Activated CD8-positive, alpha-beta memory T cell treated with anti-CD3 and anti-CD28 coated beads for 1 hour (primary cell): ENCODE measurements around the gene TEAD4.

Experiments
- DNase-seq, 2 donors: peaks; one replicate each; pipeline ENCODE4 v3.0.0-alpha.2; 2020; ENCODE audit warnings: low read depth in 1 of 2; ENCODE audit errors: extremely low read depth in 1 of 2

Gene TEAD4

GRCh38 chr12:2960390-2960956 lies 1.3 kb downstream of the TEAD4 start:
- no peak for DNase-seq

GRCh38 chr12:2960996-2961616 lies 1.9 kb downstream of the TEAD4 start:
- DNase-seq, result no peak

GRCh38 chr12:2961705-2962104 lies 2.5 kb downstream of the TEAD4 start:
- DNase-seq, result no peak

- DNase-seq, result no peak
These were observed 4.1 kb downstream of the TEAD4 start for GRCh38 chr12:2963154-2963759.

GRCh38 chr12:2963760-2964292 lies 4.6 kb downstream of the TEAD4 start:
- no peak for DNase-seq

- no peak for DNase-seq
These were observed 8.5 kb downstream of the TEAD4 start for GRCh38 chr12:2967651-2968050.

GRCh38 chr12:2970744-2971143 lies 11.5 kb downstream of the TEAD4 start:
- DNase-seq, result no peak

GRCh38 chr12:2973566-2973965 lies 14.4 kb downstream of the TEAD4 start:
- no peak for DNase-seq

- DNase-seq, result no peak
These were observed 15.4 kb downstream of the TEAD4 start for GRCh38 chr12:2974560-2974971.

GRCh38 chr12:2976581-2976996 lies 17.4 kb downstream of the TEAD4 start:
- no peak for DNase-seq

- DNase-seq, result no peak
These were observed 18.6 kb downstream of the TEAD4 start for GRCh38 chr12:2977776-2978175.

GRCh38 chr12:2979806-2980205 lies 20.6 kb downstream of the TEAD4 start:
- no peak for DNase-seq

- DNase-seq, result no peak
These were observed 21.4 kb downstream of the TEAD4 start for GRCh38 chr12:2980630-2981029.

GRCh38 chr12:2982361-2982760 lies 23.2 kb downstream of the TEAD4 start:
- DNase-seq, result no peak

- no peak for DNase-seq
These were observed 25.1 kb downstream of the TEAD4 start for GRCh38 chr12:2984249-2984648.

GRCh38 chr12:2984698-2985097 lies 25.5 kb downstream of the TEAD4 start:
- no peak for DNase-seq

- no peak for DNase-seq
These were observed 27.7 kb downstream of the TEAD4 start for GRCh38 chr12:2986876-2987275.

- DNase-seq, result no peak
These were observed 29.3 kb downstream of the TEAD4 start for GRCh38 chr12:2988494-2988893.

- DNase-seq, result no peak
These were observed 33.5 kb downstream of the TEAD4 start for GRCh38 chr12:2992724-2993123.

- DNase-seq, result no peak
These were observed 38.9 kb downstream of the TEAD4 start for GRCh38 chr12:2997989-2998670.

GRCh38 chr12:2998789-2999264 lies 39.6 kb downstream of the TEAD4 start:
- DNase-seq, result no peak
